A673 (cell line): Measurements from ENCODE around the gene TPM4. TPM values are rescaled to one million over a fixed set of nuclear protein-coding genes. Genes with fewer than 3 reads are reported as not detected.

Source experiments
- BruUV-seq: library from RNA; stranded (reverse); fragments of 400-500 nt; replicated peaks from 2 replicates; lab custom pipeline; 2021; lab: Mats Ljungman, UMichigan
- CTCF ChIA-PET: fragments of 300-600 bp; sonication (Branson Sonifier 250); formaldehyde crosslinking; loops from one replicate; lab custom pipeline; 2022; ENCODE audit warnings: antibody characterized with exemption; lab: Charles Lee
- POLR2A ChIA-PET: fragments of 300-600 bp; sonication (Branson Sonifier 250); formaldehyde crosslinking; loops from one replicate; lab custom pipeline; 2022; ENCODE audit warnings: antibody characterized with exemption; ENCODE audit not compliant: low non-redundant PET; lab: Charles Lee
- DNase-seq: peaks from one replicate; pipeline ENCODE4 v3.0.0-alpha.2; 2015; ENCODE audit warnings: low spot score
- H3K27ac ChIP-seq: fragments of 200-600 bp; sonication (generic); 2 replicates; pipeline ENCODE4 v1.5.1; 2016; ENCODE audit warnings: mixed run types, low read depth, mild to moderate bottlenecking, mixed read lengths, antibody characterized with exemption, low read length; ENCODE audit not compliant: poor library complexity, severe bottlenecking
- H3K27me3 ChIP-seq: fragments of 200-600 bp; sonication (generic); replicated peaks from 2 replicates; pipeline ENCODE4 v1.6.1; 2017; ENCODE audit warnings: mixed run types, low read depth, mild to moderate bottlenecking, mixed read lengths, antibody characterized with exemption, low read length; ENCODE audit not compliant: insufficient read depth, poor library complexity
- H3K36me3 ChIP-seq: fragments of 200-600 bp; sonication (generic); 2 replicates; pipeline ENCODE4 v1.6.1; 2016; ENCODE audit warnings: mixed run types, mild to moderate bottlenecking, mixed read lengths, antibody characterized with exemption, low read length; ENCODE audit not compliant: insufficient read depth, poor library complexity, severe bottlenecking
- H3K4me1 ChIP-seq: fragments of 200-600 bp; sonication (generic); 2 replicates; pipeline ENCODE4 v1.6.1; 2017; ENCODE audit warnings: mixed run types, mild to moderate bottlenecking, mixed read lengths, antibody characterized with exemption, low read length; ENCODE audit not compliant: insufficient read depth, poor library complexity, severe bottlenecking
- H3K4me3 ChIP-seq: fragments of 200-600 bp; sonication (generic); 2 replicates; pipeline ENCODE4 v1.5.1; 2016; ENCODE audit warnings: low read depth, mixed run types, mild to moderate bottlenecking, mixed read lengths, low read length; ENCODE audit not compliant: poor library complexity, severe bottlenecking
- H3K9me3 ChIP-seq: fragments of 200-600 bp; sonication (generic); 2 replicates; pipeline ENCODE4 v1.6.1; 2016; ENCODE audit warnings: mixed run types, low read depth, mild to moderate bottlenecking, mixed read lengths, antibody characterized with exemption, low read length; ENCODE audit not compliant: poor library complexity, severe bottlenecking
- CTCF ChIP-seq: fragments of 300-800, 200-600 bp; sonication (generic); conservative IDR thresholded peaks from 2 replicates; pipeline ENCODE4 v1.5.1; 2017; ENCODE audit warnings: low read depth, mild to moderate bottlenecking, antibody characterized with exemption, low read length, moderate library complexity, mixed read lengths
- EZH2 ChIP-seq: fragments of 200-600 bp; sonication (generic); IDR thresholded peaks from 2 replicates; pipeline ENCODE4 v1.6.1; 2017; ENCODE audit warnings: borderline replicate concordance, low read depth, mild to moderate bottlenecking, mixed read lengths, antibody characterized with exemption, low read length; ENCODE audit not compliant: poor library complexity, severe bottlenecking
- intact Hi-C: fragments of 100-400 bp; cut with micrococcal nuclease; formaldehyde crosslinking; loops from one replicate; pipeline ENCODE4 v1.10.0; 2022; ENCODE audit not compliant: unreplicated experiment
- total RNA-seq: library from RNA; stranded (reverse); gene quantifications from 2 replicates; pipeline ENCODE4 v1.2.3, GENCODE V29; 2021

The TPM4 gene
- total RNA-seq, 1 experiment from 2014 or later = 476 TPM

GRCh38 chr19:16073481-16073880 lies 2.8 kb upstream of the TPM4 start:
- H3K27ac ChIP-seq = no peak overlapping the region
- no peak for TF ChIP-seq CTCF
- TF ChIP-seq EZH2 = no peak
- H3K9me3 ChIP-seq = no peaks in the 10 kb centered on the region
- intact Hi-C loops = no loop called here
- no peak for DNase-seq
- no peak overlapping the region for H3K4me3 ChIP-seq
- H3K4me1 ChIP-seq = peaks cover 5% of the 10 kb centered on the region
- H3K36me3 ChIP-seq = peaks cover 4% of the 10 kb centered on the region
- H3K27me3 ChIP-seq = no peaks in the 10 kb centered on the region
- ChIA-PET POLR2A (interaction anchor here (0.6 kb wide), 1 partner anchor 251 kb away, joined by 18 read pairs; no protein-coding TSS in a partner anchor), CTCF (interaction anchor here (1.3 kb wide), 1 partner anchor 32 kb away, joined by 5 read pairs; no protein-coding TSS in a partner anchor)
- no TSS peak for BruUV-seq

GRCh38 chr19:16073988-16074387 lies 2.3 kb upstream of the TPM4 start:
- ChIA-PET CTCF (interaction anchor here (0.9 to 1.3 kb wide), 2 partner anchors 12 to 32 kb away, joined by 5 read pairs; no protein-coding TSS in a partner anchor), POLR2A (interaction anchor here (0.6 kb wide), 1 partner anchor 250 kb away, joined by 18 read pairs; no protein-coding TSS in a partner anchor)
- no peak overlapping the region for H3K4me3 ChIP-seq
- TF ChIP-seq CTCF (no peak), EZH2 (no peak)
- intact Hi-C loops = no loop called here
- peaks cover 4% of the 10 kb centered on the region for H3K36me3 ChIP-seq
- H3K9me3 ChIP-seq = no peaks in the 10 kb centered on the region
- peaks cover 5% of the 10 kb centered on the region for H3K4me1 ChIP-seq
- no peak for DNase-seq
- H3K27ac ChIP-seq = no peak overlapping the region
- no TSS peak for BruUV-seq
- no peaks in the 10 kb centered on the region for H3K27me3 ChIP-seq

- Histone ChIP-seq H3K36me3 (peaks cover 4% of the 10 kb centered on the region), H3K9me3 (no peaks in the 10 kb centered on the region), H3K4me1 (peaks cover 8% of the 10 kb centered on the region), H3K4me3 (no peak overlapping the region), H3K27ac (peak overlapping the region; percentile 100), H3K27me3 (no peaks in the 10 kb centered on the region)
- intact Hi-C loops = no loop called here
- TF ChIP-seq CTCF = no peak
- no peak for TF ChIP-seq EZH2
- POLR2A ChIA-PET = no interaction called here
- CTCF ChIA-PET = interaction anchor here (0.9 to 1.3 kb wide), 2 partner anchors 12 to 33 kb away, joined by 5 read pairs; no protein-coding TSS in a partner anchor
- DNase-seq = no peak
- no TSS peak for BruUV-seq
Observed at GRCh38 chr19:16074488-16075365, 1.6 kb upstream of the TPM4 start.
